A673 (cell line): ENCODE data around the gene GULP1.

Experiments used
- EZH2 ChIP-seq: fragments of 200-600 bp; sonication (generic); IDR thresholded peaks from 2 replicates; pipeline ENCODE4 v1.6.1; 2017; ENCODE audit warnings: borderline replicate concordance, low read depth, mild to moderate bottlenecking, mixed read lengths, antibody characterized with exemption, low read length; ENCODE audit not compliant: poor library complexity, severe bottlenecking
- TF ChIP-seq, protein P1 (sequence below): fragments of 300-800, 200-600 bp; sonication (generic); conservative IDR thresholded peaks from 2 replicates; pipeline ENCODE4 v1.5.1; 2017; ENCODE audit warnings: low read depth, mild to moderate bottlenecking, antibody characterized with exemption, low read length, moderate library complexity, mixed read lengths

DNA sequence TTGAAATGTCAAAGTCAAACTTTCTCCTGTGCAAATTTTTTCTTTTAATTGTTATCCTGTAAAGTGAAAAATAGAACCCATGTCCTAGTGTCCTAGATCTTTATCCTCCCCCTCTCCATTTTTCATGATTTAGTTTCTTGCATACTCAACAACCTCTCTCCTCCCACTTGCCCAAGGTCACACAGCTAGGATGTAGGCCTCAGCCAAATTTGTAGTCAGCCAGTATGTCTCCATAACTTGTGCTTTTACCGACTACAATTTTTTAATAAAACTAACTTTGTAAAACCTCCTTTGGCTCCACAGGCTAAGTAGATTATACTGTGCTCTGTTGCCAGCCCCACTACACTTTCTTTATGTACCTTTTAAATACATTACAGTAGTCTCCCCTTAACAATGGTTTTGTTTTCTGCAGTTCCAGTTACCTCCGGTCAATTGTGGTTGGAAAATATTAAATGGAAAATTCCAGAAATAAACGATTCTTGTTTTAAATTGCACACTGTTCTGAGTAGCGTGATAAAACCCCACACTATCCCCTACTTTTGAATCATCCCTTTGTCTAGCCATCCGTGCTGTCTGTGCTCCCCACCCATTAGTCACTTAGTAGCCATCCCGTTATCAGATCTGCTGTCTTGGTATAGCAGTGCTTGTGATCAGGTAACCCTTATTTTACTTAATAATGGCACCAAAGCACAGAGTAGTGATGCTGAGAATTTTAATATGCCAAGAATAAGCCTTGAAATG lies 22.8 kb downstream of the GULP1 start:
- TF ChIP-seq, protein P1, sequence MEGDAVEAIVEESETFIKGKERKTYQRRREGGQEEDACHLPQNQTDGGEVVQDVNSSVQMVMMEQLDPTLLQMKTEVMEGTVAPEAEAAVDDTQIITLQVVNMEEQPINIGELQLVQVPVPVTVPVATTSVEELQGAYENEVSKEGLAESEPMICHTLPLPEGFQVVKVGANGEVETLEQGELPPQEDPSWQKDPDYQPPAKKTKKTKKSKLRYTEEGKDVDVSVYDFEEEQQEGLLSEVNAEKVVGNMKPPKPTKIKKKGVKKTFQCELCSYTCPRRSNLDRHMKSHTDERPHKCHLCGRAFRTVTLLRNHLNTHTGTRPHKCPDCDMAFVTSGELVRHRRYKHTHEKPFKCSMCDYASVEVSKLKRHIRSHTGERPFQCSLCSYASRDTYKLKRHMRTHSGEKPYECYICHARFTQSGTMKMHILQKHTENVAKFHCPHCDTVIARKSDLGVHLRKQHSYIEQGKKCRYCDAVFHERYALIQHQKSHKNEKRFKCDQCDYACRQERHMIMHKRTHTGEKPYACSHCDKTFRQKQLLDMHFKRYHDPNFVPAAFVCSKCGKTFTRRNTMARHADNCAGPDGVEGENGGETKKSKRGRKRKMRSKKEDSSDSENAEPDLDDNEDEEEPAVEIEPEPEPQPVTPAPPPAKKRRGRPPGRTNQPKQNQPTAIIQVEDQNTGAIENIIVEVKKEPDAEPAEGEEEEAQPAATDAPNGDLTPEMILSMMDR, result no peak
- TF ChIP-seq EZH2, result no peak
